ENCODE measurements around the gene PRKACB.

The PRKACB gene

DNA sequence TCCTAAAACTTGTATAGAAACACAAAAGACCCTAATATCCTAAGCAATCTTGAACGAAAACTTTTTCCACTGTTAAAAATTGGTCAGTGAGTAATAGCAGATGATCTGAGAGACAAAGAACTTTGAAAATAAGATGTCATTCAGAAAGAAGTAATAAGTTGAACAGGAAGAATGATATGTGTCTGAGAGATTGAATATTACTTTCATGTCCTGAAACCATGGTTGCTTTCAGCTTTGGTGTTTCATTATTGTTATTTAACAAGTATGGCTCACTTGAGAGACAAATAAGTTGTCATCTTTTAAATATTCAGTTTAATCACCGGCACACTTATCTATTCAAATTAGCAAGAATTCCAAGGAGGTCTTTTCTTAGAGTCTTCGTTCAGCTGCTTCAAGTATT, 11.4 kb downstream of the PRKACB start:
- no peak for DNase-seq (ENCODE audit: low spot score)

DNA sequence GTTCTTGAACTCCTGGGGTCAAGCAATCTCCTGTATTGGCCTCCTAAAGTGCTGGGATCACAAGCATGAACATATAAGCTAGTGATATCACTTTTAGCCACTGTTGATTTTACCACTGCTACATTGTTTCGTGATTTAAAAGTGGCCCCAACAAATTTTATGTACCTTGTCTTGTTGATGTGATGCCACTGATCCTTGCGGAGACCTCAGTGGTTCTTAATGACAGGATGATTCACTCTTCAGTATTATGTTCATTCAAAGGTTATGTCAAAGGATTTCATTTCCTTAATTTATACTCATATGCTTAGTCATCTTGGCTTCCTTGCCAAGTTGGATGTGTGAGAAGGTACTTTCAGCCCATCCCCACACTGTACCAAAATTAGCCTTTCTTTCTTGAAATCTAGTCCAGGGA, 12.1 kb downstream of the PRKACB start:
- no peak for DNase-seq (ENCODE audit: low spot score)

DNA sequence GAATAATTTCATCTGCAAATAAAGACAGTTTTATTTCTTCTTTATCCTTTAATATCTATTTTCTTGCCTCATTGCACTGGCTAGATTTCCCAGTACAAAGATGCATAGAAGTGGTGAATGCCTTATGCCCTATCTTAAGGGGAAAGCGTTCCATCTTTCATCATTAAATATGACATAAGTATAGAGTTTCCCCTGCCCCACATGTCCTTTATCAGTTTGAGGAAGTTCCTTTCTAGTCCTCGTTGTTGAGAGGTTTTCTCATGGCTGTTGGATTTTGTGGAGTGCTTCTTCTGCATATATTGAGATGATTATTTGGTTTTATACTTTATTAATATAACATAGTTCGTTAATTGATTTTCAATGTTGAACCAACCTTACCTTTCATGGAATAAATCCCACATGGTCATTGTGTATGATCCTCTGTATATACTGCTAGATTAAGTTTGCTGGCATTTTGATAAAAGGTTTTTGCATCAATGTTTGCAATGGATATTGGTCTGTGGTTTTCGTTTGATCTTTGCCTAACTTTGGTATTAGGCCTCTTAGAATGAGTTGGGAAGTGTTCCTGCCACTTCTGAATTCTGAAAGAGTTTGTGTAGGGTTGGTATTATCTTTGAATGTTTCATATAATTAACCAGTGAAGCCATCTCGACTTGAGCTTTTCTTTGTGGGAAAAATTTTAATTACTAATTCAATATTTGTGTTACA, 15.6 kb downstream of the PRKACB start:
- DNase-seq (ENCODE audit: low spot score) = no peak

DNA sequence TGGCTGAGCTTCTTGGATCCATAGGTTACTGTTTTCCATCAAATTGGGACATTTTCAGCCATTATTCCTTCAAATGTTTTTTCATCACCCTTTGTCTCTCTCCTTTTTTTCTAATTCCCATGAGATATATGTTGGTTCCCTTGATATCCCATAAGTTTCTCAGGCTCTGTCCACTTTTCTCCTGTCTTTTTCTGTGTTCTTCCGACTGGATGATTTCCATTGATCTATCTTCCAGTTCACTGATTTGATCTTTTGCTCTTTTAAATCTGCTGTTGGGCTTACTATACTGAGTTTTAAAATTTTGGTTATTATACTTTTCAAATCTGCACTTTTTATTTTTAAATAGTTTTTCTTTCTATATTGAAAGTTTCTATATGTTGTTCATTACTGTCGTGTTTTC, 18.2 kb downstream of the PRKACB start:
- no peak for DNase-seq (ENCODE audit: low spot score)

DNA sequence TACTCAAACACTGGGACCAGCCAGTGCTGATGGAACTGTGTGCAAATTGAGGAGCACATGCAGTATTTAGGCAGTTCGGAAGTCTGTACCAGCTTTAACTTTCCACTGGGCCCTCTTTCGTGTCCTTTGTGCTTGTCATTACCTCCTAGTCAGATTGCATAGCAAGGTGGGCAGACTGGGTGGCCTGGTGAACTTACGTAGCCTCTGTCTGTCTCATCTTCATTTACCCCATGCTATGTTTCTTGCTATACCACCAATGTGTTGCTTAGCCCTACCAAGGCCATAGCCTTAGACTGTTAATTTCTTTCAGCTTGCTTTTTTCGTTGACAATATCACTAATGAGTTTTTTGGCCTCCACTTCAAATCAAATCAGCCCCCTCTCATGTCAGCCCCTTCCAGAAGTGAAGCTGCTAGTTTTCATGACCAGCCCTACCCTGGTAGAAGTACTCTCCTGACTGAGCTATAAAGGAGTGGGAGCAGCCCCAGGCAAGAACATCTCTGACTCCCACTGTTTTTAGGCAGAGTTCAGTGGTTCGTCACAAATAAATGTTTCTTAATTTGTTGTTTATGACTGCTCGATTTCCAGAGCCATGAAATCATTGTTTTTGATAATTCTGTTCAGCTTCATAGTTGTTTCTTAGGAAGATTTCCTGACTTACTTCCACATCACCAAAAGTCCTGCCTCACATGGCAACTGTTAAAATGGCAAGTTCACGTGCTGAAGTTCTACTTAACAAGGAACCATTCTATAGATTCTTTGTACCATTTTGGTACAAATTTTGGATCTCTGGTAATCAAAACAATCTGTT, 19.3 kb downstream of the PRKACB start:
- no peak for DNase-seq (ENCODE audit: low spot score)

DNA sequence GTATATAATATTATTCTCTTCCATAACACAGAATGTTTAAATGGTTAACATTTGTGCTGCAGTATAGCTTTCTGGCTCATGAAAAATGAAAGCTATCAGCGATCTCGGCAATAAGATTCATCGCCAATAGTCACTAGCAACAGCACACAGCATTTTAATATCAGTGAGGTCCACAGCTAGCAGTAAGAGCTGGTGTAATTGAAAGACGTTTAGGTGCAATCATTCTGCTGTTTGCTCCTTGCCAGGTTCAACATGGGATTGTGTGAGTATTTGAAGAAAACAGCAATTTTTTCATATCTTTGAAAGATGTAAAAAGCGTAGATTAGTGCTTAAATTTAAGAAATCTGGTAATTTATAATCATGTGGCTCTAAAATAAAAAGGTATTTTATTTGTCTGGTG, 20.1 kb downstream of the PRKACB start:
- no peak for DNase-seq (ENCODE audit: low spot score)

DNA sequence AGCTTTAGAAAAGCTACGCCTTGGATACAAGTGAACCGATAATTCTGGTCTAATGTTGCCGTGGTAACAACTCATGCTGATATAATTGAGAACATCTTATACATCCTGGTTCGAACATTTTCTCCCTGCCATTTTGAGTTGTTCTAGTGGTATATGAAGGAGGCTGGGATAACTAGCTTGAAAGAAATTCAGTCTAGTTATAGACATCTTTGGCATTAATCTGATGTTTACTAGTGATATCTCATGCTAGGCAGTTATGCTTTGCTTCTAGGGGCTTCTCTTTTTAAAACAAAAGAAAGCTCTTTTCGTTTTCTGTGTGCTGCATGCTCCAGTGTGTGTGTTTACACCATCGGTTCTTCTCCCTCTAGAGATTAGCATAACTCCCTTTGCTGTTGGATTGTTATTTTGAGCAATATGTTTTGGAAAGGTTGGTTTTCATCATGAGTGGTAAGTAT, 20.5 kb downstream of the PRKACB start:
- no peak for DNase-seq (ENCODE audit: low spot score)

DNA sequence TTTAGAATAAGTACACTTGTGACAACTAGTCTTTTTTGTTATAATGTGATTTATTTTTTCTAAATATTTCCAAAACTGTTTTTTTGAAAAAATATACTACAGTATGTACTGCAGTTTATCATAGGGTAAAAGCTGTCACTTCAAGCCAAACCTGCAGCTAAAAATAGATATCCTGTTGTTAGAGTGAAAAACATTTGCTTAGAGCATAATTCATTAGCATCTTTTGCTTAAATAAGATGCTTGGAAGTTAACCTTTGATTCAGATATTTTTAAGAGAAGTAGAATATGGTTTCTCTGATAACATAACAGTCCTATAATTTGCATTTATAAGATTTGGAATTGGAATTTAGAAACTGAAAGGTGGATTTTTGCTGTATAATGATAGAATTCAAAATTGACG, 21.5 kb downstream of the PRKACB start:
- no peak for DNase-seq (ENCODE audit: low spot score)

DNA sequence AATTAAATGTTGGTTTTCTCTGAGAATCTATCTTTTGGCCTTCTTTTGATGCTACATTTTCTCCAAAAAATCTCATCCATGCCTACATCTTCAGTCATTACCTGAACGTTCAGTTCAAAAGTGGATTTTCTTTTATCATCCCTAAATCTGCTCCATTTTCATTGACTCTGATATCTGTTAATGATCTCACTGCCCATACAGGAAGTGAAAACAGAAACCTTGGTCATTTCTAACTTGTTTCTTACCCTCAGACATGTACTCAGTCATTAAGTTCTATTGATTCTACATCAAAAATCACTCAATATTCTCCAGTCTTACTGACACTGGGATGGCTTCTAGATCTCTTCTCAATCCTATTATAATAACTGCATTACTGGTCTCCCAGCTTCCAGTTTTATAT, 22.7 kb downstream of the PRKACB start:
- DNase-seq (ENCODE audit: low spot score) = no peak

DNA sequence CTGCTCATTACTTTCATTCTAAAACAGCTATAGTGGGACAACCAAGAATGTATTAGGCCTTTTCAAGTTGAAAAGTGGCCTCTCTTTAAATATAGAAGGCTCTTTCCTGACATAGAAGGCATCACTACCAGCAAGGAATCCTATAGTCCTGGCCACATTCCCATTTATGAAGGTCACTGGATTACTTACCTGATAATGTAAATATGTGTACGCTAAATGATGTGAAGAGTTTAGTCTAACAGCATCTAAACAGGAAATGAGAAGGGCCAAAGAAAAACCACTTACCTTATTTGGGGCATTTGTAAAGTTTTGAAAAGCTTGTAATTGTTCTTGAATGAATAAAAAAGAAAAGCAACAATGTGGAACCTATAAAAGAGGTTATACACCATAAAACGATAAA, 24.7 kb downstream of the PRKACB start:
- no peak for DNase-seq (ENCODE audit: low spot score)

DNA sequence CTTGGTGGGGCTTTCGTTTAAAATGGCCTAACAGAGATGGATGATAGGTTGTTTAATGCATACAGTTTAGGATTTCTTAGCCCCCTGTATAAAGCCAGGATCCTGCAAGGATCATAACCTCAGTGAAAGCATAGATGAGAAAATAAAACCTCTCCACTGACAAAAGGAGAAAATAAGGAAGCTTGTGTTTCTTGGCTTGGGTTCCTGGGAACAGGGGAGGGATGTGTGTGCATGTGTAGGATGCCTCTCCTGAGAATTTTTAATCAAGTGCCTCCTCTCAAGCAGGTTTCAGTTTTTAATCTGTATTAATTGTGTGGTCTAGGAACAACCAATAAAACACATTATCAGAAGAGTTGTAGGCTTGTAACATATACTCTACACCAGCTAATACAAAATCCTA, 26.1 kb downstream of the PRKACB start:
- DNase-seq (ENCODE audit: low spot score) = no peak

DNA sequence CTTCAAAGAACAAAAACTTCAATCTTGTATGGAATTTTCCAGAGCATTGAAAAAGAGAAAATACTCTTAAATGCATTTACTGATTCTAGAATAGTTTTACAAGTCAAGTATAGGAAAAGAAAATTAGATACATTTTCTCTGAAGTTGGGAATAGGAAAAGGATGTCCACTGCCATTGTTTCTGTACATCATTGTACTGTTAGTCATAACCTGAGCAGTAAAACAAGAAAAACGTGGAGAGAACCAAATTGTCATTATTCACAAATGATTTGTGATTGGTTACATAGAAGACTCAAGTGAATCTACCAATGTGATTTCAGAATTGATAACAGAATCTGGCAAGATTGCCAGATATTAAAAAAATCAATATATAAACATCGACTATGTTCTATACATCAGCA, 27.4 kb downstream of the PRKACB start:
- no peak for DNase-seq (ENCODE audit: low spot score)

DNA sequence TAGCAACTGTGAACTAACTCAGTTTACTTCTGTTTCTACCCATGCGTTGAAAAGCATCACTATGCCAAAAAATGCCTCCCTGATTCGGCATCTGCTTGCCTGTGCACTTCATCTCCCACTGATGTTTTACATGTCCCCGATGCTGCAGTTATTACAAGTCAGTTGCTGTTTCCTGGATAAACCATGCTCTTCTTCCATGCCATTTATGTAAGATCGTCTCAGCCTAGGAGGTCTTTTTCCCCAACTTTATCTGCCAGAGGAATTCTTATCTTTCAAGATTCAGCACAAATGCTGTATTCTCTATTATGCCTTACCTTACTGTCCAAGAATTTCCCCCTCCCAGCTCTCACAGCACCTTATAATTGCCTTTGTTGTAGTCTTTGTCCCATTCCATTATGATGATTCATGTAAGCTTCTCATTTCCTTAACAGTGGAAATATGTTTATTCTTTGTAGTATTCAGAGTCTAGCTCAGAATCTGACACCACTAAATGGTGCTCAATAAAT, 30.0 kb downstream of the PRKACB start:
- no peak for DNase-seq (ENCODE audit: low spot score)

DNA sequence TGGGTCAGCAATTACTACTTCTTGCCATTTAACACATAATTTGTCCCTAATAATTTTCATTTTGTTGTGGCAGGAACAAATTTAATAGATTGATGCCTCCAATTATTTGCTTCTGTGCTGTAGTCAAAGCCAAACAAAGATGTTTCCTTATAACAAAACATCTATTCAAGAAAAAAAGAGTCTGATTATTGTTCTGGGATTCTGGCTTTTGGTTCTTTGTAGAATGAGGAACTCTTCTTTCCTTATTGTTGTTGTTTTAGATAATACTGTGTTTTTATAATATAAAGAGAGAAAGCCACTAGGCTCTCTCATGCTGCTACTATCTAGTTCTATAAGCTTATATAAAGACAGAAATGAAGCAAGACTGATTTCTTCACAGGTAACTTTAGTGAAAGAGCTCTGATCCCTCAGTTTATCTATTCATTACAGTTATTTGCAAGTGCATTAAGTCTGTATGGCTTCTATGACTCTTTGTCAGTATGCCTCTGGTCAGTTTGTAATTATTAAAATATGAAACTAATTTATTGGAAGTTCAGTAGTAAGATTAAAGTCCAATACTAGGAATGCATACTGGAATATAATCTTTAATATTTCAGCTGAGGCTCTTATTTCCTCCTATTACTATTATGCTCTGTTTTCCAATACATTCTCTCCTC, 37.4 kb downstream of the PRKACB start:
- no peak for DNase-seq (ENCODE audit: low spot score)

DNA sequence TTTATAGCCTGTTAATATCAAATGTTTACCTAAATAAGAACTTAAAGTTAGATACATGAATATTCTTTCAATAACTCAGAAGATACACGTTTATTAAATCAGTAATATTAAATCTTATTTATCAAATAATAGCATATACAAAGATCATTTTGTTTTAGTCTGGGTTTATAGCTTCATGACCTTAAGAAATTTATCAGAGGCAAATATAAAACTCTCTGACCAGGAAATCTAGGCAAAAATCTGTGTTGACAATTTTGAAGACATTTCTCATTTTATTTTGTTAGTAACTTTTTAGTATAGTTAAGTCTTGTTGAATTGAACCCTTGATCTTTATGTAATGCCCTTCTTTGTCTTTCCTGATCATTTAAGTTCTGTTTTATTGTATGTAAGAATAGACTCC, 46.4 kb downstream of the PRKACB start:
- DNase-seq (ENCODE audit: low spot score) = no peak

DNA sequence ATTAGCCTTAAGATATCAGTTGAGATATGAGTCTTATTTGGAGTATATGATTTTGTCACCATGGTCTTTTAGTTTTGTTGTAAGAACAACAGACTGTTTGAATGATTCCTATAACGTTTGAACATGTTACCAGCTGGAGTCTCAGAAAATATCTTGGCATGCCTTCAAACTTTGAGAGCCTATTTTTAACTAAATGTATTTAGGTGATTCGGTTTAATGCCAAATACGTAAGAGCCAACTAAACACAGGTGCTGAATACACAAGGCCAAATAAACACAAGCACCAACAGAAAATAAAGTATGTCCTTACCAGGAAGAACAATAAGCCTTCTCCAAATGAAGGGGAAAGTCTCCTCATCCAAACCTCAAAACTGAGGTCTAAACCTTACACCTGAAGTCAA, 48.6 kb downstream of the PRKACB start:
- no peak for DNase-seq (ENCODE audit: low spot score)

DNA sequence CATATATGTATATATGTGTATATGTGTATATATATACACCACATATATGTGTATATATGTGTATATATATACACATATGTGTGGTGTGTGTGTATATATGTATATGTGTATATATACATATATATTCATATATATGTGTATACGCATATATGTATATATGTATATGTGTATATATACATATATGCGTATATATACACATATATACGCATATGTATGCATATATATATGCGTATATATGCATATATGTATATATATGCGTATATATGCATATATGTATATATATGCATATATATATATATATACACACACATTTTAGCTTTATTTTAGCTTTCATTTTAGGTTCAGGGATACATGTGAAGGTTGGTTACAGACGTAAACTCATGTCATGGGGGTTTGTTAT, 54.8 kb downstream of the PRKACB start:
- DNase-seq (ENCODE audit: low spot score) = no peak

DNA sequence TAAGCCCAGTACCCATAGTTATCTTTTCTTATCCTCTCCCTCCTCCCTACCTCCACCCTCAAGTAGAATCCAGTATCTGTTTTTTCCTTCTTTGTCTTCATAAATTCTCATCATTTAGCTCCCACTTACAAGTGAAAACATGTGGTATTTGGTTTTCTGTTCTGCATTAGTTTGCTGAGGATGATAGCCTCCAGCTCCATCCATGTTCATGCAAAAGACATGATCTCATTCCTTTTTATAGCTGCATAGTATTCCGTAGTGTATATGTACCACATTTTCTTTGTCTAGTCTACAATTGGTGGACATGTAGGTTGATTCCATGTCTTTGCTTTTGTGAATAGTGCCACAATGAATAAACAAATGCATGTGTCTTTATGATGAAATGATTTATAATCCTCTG, 55.2 kb downstream of the PRKACB start:
- no peak for DNase-seq (ENCODE audit: low spot score)

DNA sequence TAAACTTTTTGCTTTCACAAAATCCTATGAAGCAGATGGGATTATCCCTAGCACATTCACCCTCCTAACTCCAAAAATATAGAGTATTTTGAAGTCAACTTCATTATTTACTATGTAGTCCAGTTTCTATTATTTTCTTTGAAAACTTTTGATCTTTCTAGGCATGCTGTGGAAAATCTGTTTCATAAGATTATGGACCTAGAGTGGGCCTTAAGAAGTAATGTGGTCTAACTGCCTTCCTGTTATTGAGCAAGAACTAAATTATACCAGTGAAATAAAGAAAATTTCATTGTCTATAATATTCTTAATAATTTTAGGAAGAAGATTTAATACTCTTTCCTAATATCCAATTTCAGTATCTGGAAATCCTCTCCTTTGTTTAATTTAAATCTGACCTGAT, 58.1 kb downstream of the PRKACB start:
- no peak for DNase-seq (ENCODE audit: low spot score)

DNA sequence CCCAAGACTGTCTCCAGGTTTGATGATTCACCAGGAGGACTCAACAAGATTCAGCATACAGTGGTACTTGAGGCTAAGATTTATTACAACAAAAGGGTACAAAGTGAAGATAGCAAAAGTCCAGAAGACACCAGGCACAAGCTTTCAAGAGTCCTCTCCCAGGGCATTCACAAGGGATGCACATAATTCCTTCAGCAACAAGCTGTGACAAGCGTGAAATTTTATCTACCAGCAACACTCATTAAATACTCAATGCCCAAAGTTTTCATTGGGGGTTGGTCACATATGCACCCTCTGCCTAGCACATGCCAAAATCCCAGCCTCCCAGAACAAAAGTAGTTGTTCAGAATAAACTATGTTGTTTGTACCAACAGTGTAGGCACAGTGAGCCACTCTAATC, 62.3 kb downstream of the PRKACB start:
- no peak for DNase-seq (ENCODE audit: low spot score)

DNA sequence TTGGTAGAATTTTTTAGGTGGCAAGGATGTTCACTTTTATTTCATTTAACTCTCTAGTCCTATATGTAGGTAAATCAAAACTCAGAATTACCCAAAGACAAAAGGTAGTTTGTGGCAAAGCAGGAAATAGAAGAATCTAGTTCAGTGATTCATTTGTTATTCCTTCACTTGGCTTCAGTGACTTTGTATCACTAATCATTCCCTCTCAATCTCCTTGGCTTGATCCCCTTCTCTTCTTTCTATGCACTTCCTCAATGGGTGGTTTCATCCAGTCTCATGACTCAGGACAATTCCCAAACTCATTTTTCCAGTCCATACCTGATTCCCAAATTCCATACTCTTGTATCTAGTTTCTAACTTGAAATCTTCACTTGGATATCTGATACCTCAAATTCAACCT, 64.9 kb downstream of the PRKACB start:
- DNase-seq (ENCODE audit: low spot score) = no peak

DNA sequence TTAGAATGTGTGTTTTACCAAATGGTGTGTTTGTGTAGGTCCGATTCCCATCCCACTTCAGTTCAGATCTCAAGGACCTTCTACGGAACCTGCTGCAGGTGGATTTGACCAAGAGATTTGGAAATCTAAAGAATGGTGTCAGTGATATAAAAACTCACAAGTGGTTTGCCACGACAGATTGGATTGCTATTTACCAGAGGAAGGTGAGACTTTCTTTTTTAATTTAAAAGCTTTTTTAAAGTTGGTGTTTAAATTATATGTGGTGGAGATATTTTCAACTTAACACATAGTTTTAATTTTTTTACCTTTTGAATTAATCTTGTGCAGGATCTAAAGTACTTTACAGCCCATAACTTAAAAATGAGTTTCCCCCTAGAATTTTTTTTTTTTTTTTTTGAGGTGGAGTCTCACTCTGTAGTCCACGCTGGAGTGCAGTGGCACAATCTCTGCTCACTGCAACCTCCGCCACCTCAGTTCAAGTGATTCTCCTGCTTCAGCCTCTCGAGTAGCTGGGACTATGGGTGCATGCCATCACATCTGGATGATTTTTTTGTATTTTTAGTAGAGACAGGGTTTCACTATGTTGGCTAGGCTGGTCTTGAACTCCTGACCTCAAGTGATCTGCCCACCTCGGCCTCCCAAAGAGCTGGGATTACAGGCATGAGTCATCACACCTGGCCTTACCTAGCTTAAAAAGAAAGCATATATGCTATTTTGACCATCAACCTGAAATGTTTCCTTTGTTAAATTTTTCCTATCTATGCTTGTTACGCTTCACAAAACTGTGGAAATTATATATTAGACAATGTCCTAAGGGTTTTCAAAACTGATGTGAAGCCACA, 70.3 kb downstream of the PRKACB start:
- no peak for DNase-seq (ENCODE audit: low spot score)
